ENCODE data around the gene CDK12.

Gene CDK12

GRCh38 chr17:39562395-39562794, 101.1 kb downstream of the CDK12 start:
- H3K9me3 ChIP-seq (ENCODE audit: insufficient read depth, low read depth, low read length) = no peaks in the 10 kb centered on the region
- H3K4me1 ChIP-seq (ENCODE audit: insufficient read depth, low read length, poor library complexity, severe bottlenecking) = no peaks in the 10 kb centered on the region
- no peak for TF ChIP-seq EZH2phosphoT487 (IDR thresholded peaks at IDR 0.05; ENCODE audit: borderline replicate concordance)
- TF ChIP-seq CTCF (conservative IDR thresholded peaks at IDR 0.05; ENCODE audit: low read length) = no peak
- no peak overlapping the region for H3K4me3 ChIP-seq (ENCODE audit: low read length, poor library complexity, severe bottlenecking)
- H3F3A ChIP-seq (ENCODE audit: low read depth) = no peaks in the 10 kb centered on the region
- H3K79me2 ChIP-seq (ENCODE audit: insufficient read depth, low read length) = no peaks in the 10 kb centered on the region
- no peaks in the 10 kb centered on the region for H3K9me2 ChIP-seq (replicated peaks; ENCODE audit: low read depth, low read length)
- H3K4me2 ChIP-seq (ENCODE audit: low read depth, low read length, poor library complexity, severe bottlenecking) = no peak overlapping the region
- H3K9ac ChIP-seq (ENCODE audit: low read depth, low read length, poor library complexity, severe bottlenecking) = no peak overlapping the region
- no peaks in the 10 kb centered on the region for H3K27me3 ChIP-seq (ENCODE audit: insufficient read depth, low read length, poor library complexity, severe bottlenecking)
- no peak overlapping the region for H2AFZ ChIP-seq (ENCODE audit: low read length)
- H3K36me3 ChIP-seq (ENCODE audit: insufficient read depth, low read length) = no peaks in the 10 kb centered on the region; the same call in 1 of the 2 replicates
- H4K20me1 ChIP-seq (ENCODE audit: insufficient read depth, low read length, poor library complexity, severe bottlenecking) = no peaks in the 10 kb centered on the region

- no peak for TF ChIP-seq EZH2phosphoT487 (IDR thresholded peaks at IDR 0.05; ENCODE audit: borderline replicate concordance)
- no peak for TF ChIP-seq CTCF (conservative IDR thresholded peaks at IDR 0.05; ENCODE audit: low read length)
- no peaks in the 10 kb centered on the region for H3K9me2 ChIP-seq (replicated peaks; ENCODE audit: low read depth, low read length)
- H3K4me1 ChIP-seq (ENCODE audit: insufficient read depth, low read length, poor library complexity, severe bottlenecking) = no peaks in the 10 kb centered on the region
- no peaks in the 10 kb centered on the region for H3K9me3 ChIP-seq (ENCODE audit: insufficient read depth, low read depth, low read length)
- no peak overlapping the region for H2AFZ ChIP-seq (ENCODE audit: low read length)
- H3K79me2 ChIP-seq (ENCODE audit: insufficient read depth, low read length) = no peaks in the 10 kb centered on the region
- H3F3A ChIP-seq (ENCODE audit: low read depth) = no peaks in the 10 kb centered on the region
- no peak overlapping the region for H3K4me2 ChIP-seq (ENCODE audit: low read depth, low read length, poor library complexity, severe bottlenecking)
- H3K27me3 ChIP-seq (ENCODE audit: insufficient read depth, low read length, poor library complexity, severe bottlenecking) = no peaks in the 10 kb centered on the region
- H3K9ac ChIP-seq (ENCODE audit: low read depth, low read length, poor library complexity, severe bottlenecking) = no peak overlapping the region
- peaks cover 3% of the 10 kb centered on the region; the same call in 1 of the 2 replicates for H3K36me3 ChIP-seq (ENCODE audit: insufficient read depth, low read length)
- no peaks in the 10 kb centered on the region for H4K20me1 ChIP-seq (ENCODE audit: insufficient read depth, low read length, poor library complexity, severe bottlenecking)
- no peak overlapping the region for H3K4me3 ChIP-seq (ENCODE audit: low read length, poor library complexity, severe bottlenecking)
Measured at GRCh38 chr17:39562976-39563375, 101.7 kb downstream of the CDK12 start.

- Histone ChIP-seq H3F3A (ENCODE audit: low read depth) (no peaks in the 10 kb centered on the region), H2AFZ (ENCODE audit: low read length) (no peak overlapping the region), H4K20me1 (ENCODE audit: insufficient read depth, low read length, poor library complexity, severe bottlenecking) (no peaks in the 10 kb centered on the region), H3K4me3 (ENCODE audit: low read length, poor library complexity, severe bottlenecking) (no peak overlapping the region), H3K27me3 (ENCODE audit: insufficient read depth, low read length, poor library complexity, severe bottlenecking) (no peaks in the 10 kb centered on the region), H3K9me3 (ENCODE audit: insufficient read depth, low read depth, low read length) (no peaks in the 10 kb centered on the region), H3K9me2 (replicated peaks; ENCODE audit: low read depth, low read length) (no peaks in the 10 kb centered on the region), H3K36me3 (ENCODE audit: insufficient read depth, low read length) (peaks cover 7% of the 10 kb centered on the region; the same call in 1 of the 2 replicates), H3K4me2 (ENCODE audit: low read depth, low read length, poor library complexity, severe bottlenecking) (no peak overlapping the region), H3K79me2 (ENCODE audit: insufficient read depth, low read length) (no peaks in the 10 kb centered on the region), H3K9ac (ENCODE audit: low read depth, low read length, poor library complexity, severe bottlenecking) (no peak overlapping the region), H3K4me1 (ENCODE audit: insufficient read depth, low read length, poor library complexity, severe bottlenecking) (no peaks in the 10 kb centered on the region)
- no peak for TF ChIP-seq CTCF (conservative IDR thresholded peaks at IDR 0.05; ENCODE audit: low read length)
- no peak for TF ChIP-seq EZH2phosphoT487 (IDR thresholded peaks at IDR 0.05; ENCODE audit: borderline replicate concordance)
Measured at GRCh38 chr17:39563476-39563875, 102.2 kb downstream of the CDK12 start.
